Psoas muscle (tissue), 8 donors: ENCODE data around the gene PFDN2. TPM values are rescaled to one million over a fixed set of nuclear protein-coding genes. Genes with fewer than 3 reads are reported as not detected.
"Not testable (repeated sequence)": the region's sequence is repeated elsewhere in the genome, so short reads cannot be mapped to it uniquely, and the experiment has no call there.

Source experiments
- ATAC-seq, 4 donors: fragments of 200-7000 bp; cut with Tn5 transposase; one replicate each; pipeline ENCODE4 v1.9.1; 2020; ENCODE audit warnings: moderate library complexity in 3 of 4, mild to moderate bottlenecking in 2 of 4
- DNase-seq, 2 donors: peaks; one replicate each; pipeline ENCODE4 v3.0.0-alpha.2; 2020
- H3K27ac ChIP-seq: fragments of 200-600 bp; one replicate; pipeline ENCODE4 v1.8.0; 2022
- H3K27me3 ChIP-seq, 3 donors: fragments of 200-600 bp in 1 of 3; one replicate each; pipeline versions ENCODE4 v1.6.1 to v1.8.0; 2013 to 2022; ENCODE audit warnings: low read length in 2 of 3, mild to moderate bottlenecking in 2 of 3, moderate library complexity in 1 of 3; ENCODE audit not compliant: insufficient read depth in 3 of 3
- H3K36me3 ChIP-seq, 2 donors: fragments of 200-600 bp in 1 of 2; one replicate each; pipeline versions ENCODE4 v1.6.1 to v1.8.0; 2013 to 2022; ENCODE audit warnings: low read depth in 1 of 2, mild to moderate bottlenecking in 1 of 2, moderate library complexity in 1 of 2; ENCODE audit not compliant: insufficient read depth in 1 of 2
- H3K4me1 ChIP-seq: fragments of 200-600 bp; one replicate; pipeline ENCODE4 v1.8.0; 2022
- H3K4me3 ChIP-seq: fragments of 200-600 bp; one replicate; pipeline ENCODE4 v1.8.0; 2022; ENCODE audit warnings: mild to moderate bottlenecking
- H3K9me3 ChIP-seq: fragments of 200-600 bp; one replicate; pipeline ENCODE4 v1.8.0; 2022
- CTCF ChIP-seq: fragments of 200-600 bp; IDR thresholded peaks from one replicate; pipeline ENCODE4 v1.8.0; 2022; ENCODE audit warnings: antibody characterized with exemption
- WGBS, 3 donors: extraction: QIAGEN DNeasy Blood & Tissue Kit; methylation state at CpG; one replicate each; pipeline versions ENCODE4 v1.1.6 to v1.1.7; 2013; 5-methylcytosine and 5-hydroxymethylcytosine counted together
- intact Hi-C, 2 donors: fragments of 100-400 bp; cut with DNase I; formaldehyde crosslinking; loops; one replicate each; pipeline versions ENCODE4 v1.11.0 to v1.14.2; 2022
- polyA plus RNA-seq, 3 donors: library from polyadenylated mRNA; stranded (reverse); fragments of 200-250 nt; gene quantifications; one replicate each; pipeline ENCODE4 v1.2.3, GENCODE V29; 2013
- total RNA-seq, 4 donors: library from RNA; stranded (reverse); fragmentation: NEBNext Ultra II Directional in 2 of 4; extraction: Animal tissue kit (Norgen Biotek cat#: 25700) in 2 of 4; gene quantifications; one replicate each; pipeline versions ENCODE4 v1.2.1 to v1.2.4, GENCODE V29; 2021 to 2023
- donor health status: healthy with polysubstance abuse.
- donor health status: DM: no; HTN: no; CAD: no; lungs with moderate emphysema.
- donor health status: Bipolar disorder and iron deficiency.
- donor health status: healthy.
- donor health status: DM: yes; HTN: yes; CAD: no.
- donor health status: DM: no; HTN: no; CAD: no.
- donor health status: DM: no; HTN: no; CAD: no.
- donor health status: DM: yes; HTN: yes; CAD: no.

The PFDN2 gene
- total and polyA plus RNA-seq, 7 donors, result 60.2 to 759 (median 144) TPM

- 88 to 91% (median 89%) methylated on average over 3 of the region's 3 CpGs for WGBS, 3 donors
- DNase-seq, result no peak
These were observed 3.3 kb upstream of the PFDN2 start for GRCh38 chr1:161121042-161121650.

GRCh38 chr1:161119092-161119903 lies 1.5 kb upstream of the PFDN2 start:
- H3K9me3 ChIP-seq, result no peaks in the 10 kb centered on the region
- peak; percentile 9 to 52 (median 38) for ATAC-seq
- H3K36me3 ChIP-seq, result peaks cover 0 to 50% of the 10 kb centered on the region in 2 donors
- peaks cover 42% of the 10 kb centered on the region for H3K4me1 ChIP-seq
- H3K27me3 ChIP-seq, result no peaks in the 10 kb centered on the region
- peak overlapping the region; percentile 83 for H3K4me3 ChIP-seq
- peak; percentile 34 for TF ChIP-seq CTCF
- 18 to 30% (median 18%) methylated on average over 10 of the region's 10 CpGs for WGBS, 3 donors
- intact Hi-C loops, result no loop called here
- H3K27ac ChIP-seq, result peak overlapping the region; percentile 97
- DNase-seq, result peak; percentile 56 to 64

More at GRCh38 chr1:161121042-161121650, 3.3 kb upstream of the PFDN2 start:
- TF ChIP-seq CTCF, result no peak
- Histone ChIP-seq H3K36me3 (peaks cover 0 to 69% of the 10 kb centered on the region in 2 donors), H3K27me3 (no peaks in the 10 kb centered on the region), H3K4me1 (peaks cover 24% of the 10 kb centered on the region), H3K27ac (no peak overlapping the region), H3K9me3 (no peaks in the 10 kb centered on the region), H3K4me3 (no peak overlapping the region)
- intact Hi-C loops, result no loop called here
- ATAC-seq, result no peak

- H3K9me3 ChIP-seq, H3K27me3 ChIP-seq, intact Hi-C loops, DNase-seq, ATAC-seq: not testable (repeated sequence)
- 85 to 88% (median 87%) methylated on average over 6 of the region's 6 CpGs for WGBS, 3 donors
- H3K27ac ChIP-seq, result peak overlapping the region; percentile 97
- peaks cover 63% of the 10 kb centered on the region for H3K4me1 ChIP-seq
- H3K4me3 ChIP-seq, result peak overlapping the region; percentile 83
- H3K36me3 ChIP-seq, result peaks cover 3 to 17% of the 10 kb centered on the region in 2 donors
These were observed 1.9 kb downstream of the PFDN2 start for GRCh38 chr1:161115961-161116360.

GRCh38 chr1:161115132-161115711 lies 2.6 kb downstream of the PFDN2 start:
- no peak for TF ChIP-seq CTCF
- H3K9me3 ChIP-seq, result no peaks in the 10 kb centered on the region
- no peaks in the 10 kb centered on the region for H3K27me3 ChIP-seq
- peaks cover 63% of the 10 kb centered on the region for H3K4me1 ChIP-seq
- 37 to 48% (median 39%) methylated on average over 12 of the region's 12 CpGs for WGBS, 3 donors
- peak; percentile 56 to 74 (median 70) for ATAC-seq
- peak; percentile 45 to 78 for DNase-seq
- peak overlapping the region; percentile 83 for H3K4me3 ChIP-seq
- intact Hi-C loops, result no loop called here
- peaks cover 3 to 10% of the 10 kb centered on the region in 2 donors for H3K36me3 ChIP-seq
- H3K27ac ChIP-seq, result peak overlapping the region; percentile 97

- Histone ChIP-seq H3K27ac (peak overlapping the region; percentile 54), H3K27me3 (no peaks in the 10 kb centered on the region), H3K4me3 (peak overlapping the region; percentile 83), H3K9me3 (no peaks in the 10 kb centered on the region), H3K36me3 (peaks cover 3 to 10% of the 10 kb centered on the region in 2 donors), H3K4me1 (peaks cover 58% of the 10 kb centered on the region)
- intact Hi-C loops, result no loop called here
- TF ChIP-seq CTCF, result no peak
- WGBS, 3 donors, result 51 to 81% (median 71%) methylated on average over 2 of the region's 2 CpGs
- peak in 1 of 4 donors; percentile 12 for ATAC-seq
- DNase-seq, result no peak
These were observed 3.3 kb downstream of the PFDN2 start for GRCh38 chr1:161114556-161114955.
